Suppressor macrophage (primary cell): ENCODE measurements around the gene SLC22A23.

Experiments
- DNase-seq, 4 experiments: peaks; one replicate each; pipeline ENCODE4 v3.0.0-alpha.2; 2020 to 2022

Gene SLC22A23

GRCh38 chr6:3471286-3471685, 14.4 kb upstream of the SLC22A23 start:
- no peak for DNase-seq

- no peak for DNase-seq
Measured at GRCh38 chr6:3468585-3468984, 11.7 kb upstream of the SLC22A23 start.

GRCh38 chr6:3467996-3468395, 11.1 kb upstream of the SLC22A23 start:
- no peak for DNase-seq

GRCh38 chr6:3466488-3467219, 9.8 kb upstream of the SLC22A23 start:
- no peak for DNase-seq

- no peak for DNase-seq
Measured at GRCh38 chr6:3460253-3460652, 3.4 kb upstream of the SLC22A23 start.

GRCh38 chr6:3458706-3459421, 2.0 kb upstream of the SLC22A23 start:
- DNase-seq: no peak

GRCh38 chr6:3457710-3458602, 1.1 kb upstream of the SLC22A23 start:
- DNase-seq: peak in 2 of 4 experiments; percentile 11 to 16

GRCh38 chr6:3456395-3456897, 404 bp downstream of the SLC22A23 start:
- DNase-seq: peak in 3 of 4 experiments; percentile 10 to 56 (median 24)

GRCh38 chr6:3455569-3456394, 1.1 kb downstream of the SLC22A23 start:
- peak in 2 of 4 experiments; percentile 5 to 7 for DNase-seq

- peak in 1 of 4 experiments; percentile 4 for DNase-seq
Measured at GRCh38 chr6:3455147-3455568, 1.7 kb downstream of the SLC22A23 start.

- DNase-seq: no peak
Measured at GRCh38 chr6:3454273-3455010, 2.4 kb downstream of the SLC22A23 start.

- no peak for DNase-seq
Measured at GRCh38 chr6:3453413-3454272, 3.2 kb downstream of the SLC22A23 start.

- no peak for DNase-seq
Measured at GRCh38 chr6:3451498-3451897, 5.4 kb downstream of the SLC22A23 start.

- DNase-seq: no peak
Measured at GRCh38 chr6:3450888-3451287, 6.0 kb downstream of the SLC22A23 start.

GRCh38 chr6:3449750-3450305, 7.0 kb downstream of the SLC22A23 start:
- DNase-seq: no peak

GRCh38 chr6:3449321-3449720, 7.5 kb downstream of the SLC22A23 start:
- no peak for DNase-seq

GRCh38 chr6:3447005-3447404, 9.8 kb downstream of the SLC22A23 start:
- no peak for DNase-seq

GRCh38 chr6:3446184-3446583, 10.7 kb downstream of the SLC22A23 start:
- no peak for DNase-seq

GRCh38 chr6:3444276-3445088, 12.4 kb downstream of the SLC22A23 start:
- DNase-seq: no peak
